ENCODE data around the gene FER.
"Not testable (repeated sequence)": the region's sequence is repeated elsewhere in the genome, so short reads cannot be mapped to it uniquely, and the experiment has no call there.

Gene FER

DNA sequence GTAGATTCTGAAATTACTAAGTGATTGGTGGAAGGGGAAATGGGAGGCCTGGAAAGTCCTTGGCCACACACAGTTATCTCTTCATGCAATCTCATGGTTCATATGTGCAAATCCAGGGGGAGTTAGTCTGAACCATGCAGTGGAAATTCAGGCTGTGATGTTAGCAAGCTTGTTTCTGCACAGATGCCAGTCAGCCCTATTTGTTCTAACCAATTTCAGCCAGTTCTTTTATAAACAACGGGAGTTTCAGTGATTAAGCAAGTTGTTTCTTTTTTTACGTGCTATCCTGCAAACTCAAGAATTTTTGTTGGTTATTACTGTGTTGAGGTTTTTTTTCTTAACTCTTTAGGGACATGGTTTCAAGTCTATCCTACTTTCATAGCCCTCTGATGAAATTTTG is 298.0 kb downstream of the FER start:
- Histone ChIP-seq H3K36me3 (ENCODE audit: low read length) (peaks cover 3% of the 10 kb centered on the region; the same call in 1 of the 2 replicates), H3K4me2 (ENCODE audit: low read depth, low read length, poor library complexity, severe bottlenecking) (no peak overlapping the region), H3K9ac (ENCODE audit: low read length) (no peak overlapping the region), H2AFZ (ENCODE audit: low read depth, low read length, severe bottlenecking) (no peak overlapping the region), H3F3A (ENCODE audit: insufficient read depth) (no peaks in the 10 kb centered on the region), H3K9me3 (ENCODE audit: insufficient read depth, low read length) (no peaks in the 10 kb centered on the region), H3K27me3 (ENCODE audit: low read length) (no peaks in the 10 kb centered on the region), H3K27ac (ENCODE audit: low read depth, low read length) (no peak overlapping the region), H3K4me3 (ENCODE audit: insufficient read depth, low read length, poor library complexity, severe bottlenecking) (no peak overlapping the region), H3K79me2 (ENCODE audit: insufficient read depth, low read length) (no peaks in the 10 kb centered on the region), H4K20me1 (ENCODE audit: low read depth, low read length) (no peaks in the 10 kb centered on the region), H3K9me2 (replicated peaks; ENCODE audit: insufficient read depth, low read length) (no peaks in the 10 kb centered on the region)
- TF ChIP-seq, protein P1, sequence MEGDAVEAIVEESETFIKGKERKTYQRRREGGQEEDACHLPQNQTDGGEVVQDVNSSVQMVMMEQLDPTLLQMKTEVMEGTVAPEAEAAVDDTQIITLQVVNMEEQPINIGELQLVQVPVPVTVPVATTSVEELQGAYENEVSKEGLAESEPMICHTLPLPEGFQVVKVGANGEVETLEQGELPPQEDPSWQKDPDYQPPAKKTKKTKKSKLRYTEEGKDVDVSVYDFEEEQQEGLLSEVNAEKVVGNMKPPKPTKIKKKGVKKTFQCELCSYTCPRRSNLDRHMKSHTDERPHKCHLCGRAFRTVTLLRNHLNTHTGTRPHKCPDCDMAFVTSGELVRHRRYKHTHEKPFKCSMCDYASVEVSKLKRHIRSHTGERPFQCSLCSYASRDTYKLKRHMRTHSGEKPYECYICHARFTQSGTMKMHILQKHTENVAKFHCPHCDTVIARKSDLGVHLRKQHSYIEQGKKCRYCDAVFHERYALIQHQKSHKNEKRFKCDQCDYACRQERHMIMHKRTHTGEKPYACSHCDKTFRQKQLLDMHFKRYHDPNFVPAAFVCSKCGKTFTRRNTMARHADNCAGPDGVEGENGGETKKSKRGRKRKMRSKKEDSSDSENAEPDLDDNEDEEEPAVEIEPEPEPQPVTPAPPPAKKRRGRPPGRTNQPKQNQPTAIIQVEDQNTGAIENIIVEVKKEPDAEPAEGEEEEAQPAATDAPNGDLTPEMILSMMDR (IDR thresholded peaks at IDR 0.05; ENCODE audit: insufficient read depth, low read length, poor library complexity, severe bottlenecking) = no peak
- TF ChIP-seq EZH2phosphoT487 (conservative IDR thresholded peaks at IDR 0.05; ENCODE audit: low read length) = no peak

DNA sequence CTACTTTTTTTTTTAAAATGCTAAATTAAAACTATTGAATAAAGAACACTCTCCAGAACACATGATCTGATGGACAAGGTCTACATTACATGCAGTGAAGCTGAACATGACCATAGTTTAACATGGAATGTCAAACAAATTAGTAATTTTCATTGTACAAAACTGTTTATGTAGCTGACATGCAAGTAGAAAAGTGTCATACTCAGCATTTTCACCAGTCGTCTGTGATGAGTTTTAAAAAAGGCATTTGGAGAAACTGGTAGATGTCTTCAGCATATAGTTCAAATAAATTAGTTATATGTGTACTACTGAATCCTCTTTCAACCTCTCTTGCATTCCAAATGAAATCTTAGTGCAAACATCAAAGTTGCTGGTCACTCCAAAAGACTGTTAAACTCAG is 301.9 kb downstream of the FER start:
- peaks cover 3% of the 10 kb centered on the region; the same call in 1 of the 2 replicates for H3K36me3 ChIP-seq (ENCODE audit: low read length)
- H3K4me2 ChIP-seq (ENCODE audit: low read depth, low read length, poor library complexity, severe bottlenecking) = no peak overlapping the region
- no peaks in the 10 kb centered on the region for H3K79me2 ChIP-seq (ENCODE audit: insufficient read depth, low read length)
- no peak overlapping the region for H3K9ac ChIP-seq (ENCODE audit: low read length)
- no peak overlapping the region for H3K4me3 ChIP-seq (ENCODE audit: insufficient read depth, low read length, poor library complexity, severe bottlenecking)
- no peaks in the 10 kb centered on the region for H3K27me3 ChIP-seq (ENCODE audit: low read length)
- H4K20me1 ChIP-seq (ENCODE audit: low read depth, low read length) = no peaks in the 10 kb centered on the region
- no peak overlapping the region for H2AFZ ChIP-seq (ENCODE audit: low read depth, low read length, severe bottlenecking)
- no peaks in the 10 kb centered on the region for H3K9me2 ChIP-seq (replicated peaks; ENCODE audit: insufficient read depth, low read length)
- H3F3A ChIP-seq (ENCODE audit: insufficient read depth) = no peaks in the 10 kb centered on the region
- TF ChIP-seq, protein P1 (IDR thresholded peaks at IDR 0.05; ENCODE audit: insufficient read depth, low read length, poor library complexity, severe bottlenecking) = no peak
- TF ChIP-seq EZH2phosphoT487 (conservative IDR thresholded peaks at IDR 0.05; ENCODE audit: low read length) = no peak
- no peak overlapping the region for H3K27ac ChIP-seq (ENCODE audit: low read depth, low read length)
- no peaks in the 10 kb centered on the region for H3K9me3 ChIP-seq (ENCODE audit: insufficient read depth, low read length)

DNA sequence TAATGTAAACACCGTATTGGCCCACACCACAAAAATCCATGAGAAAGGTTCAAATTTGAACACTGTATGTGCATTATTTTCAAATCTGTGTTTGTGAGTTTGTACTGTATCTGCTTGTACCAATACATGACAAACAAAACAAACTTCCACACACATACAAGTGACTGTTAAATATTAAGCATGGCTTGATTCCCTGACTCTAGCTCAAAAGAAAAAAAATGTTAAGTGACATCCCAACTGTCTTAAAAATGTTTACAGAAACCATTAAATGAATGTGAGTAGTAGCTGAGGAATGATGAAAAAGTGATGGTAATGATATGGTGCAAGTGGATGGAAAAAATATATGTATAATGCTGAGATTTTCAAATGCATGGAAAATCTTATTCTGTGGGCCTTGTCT is 302.6 kb downstream of the FER start:
- H3K9ac ChIP-seq (ENCODE audit: low read length); H4K20me1 ChIP-seq (ENCODE audit: low read depth, low read length); H3F3A ChIP-seq (ENCODE audit: insufficient read depth); H3K27me3 ChIP-seq (ENCODE audit: low read length); H3K4me3 ChIP-seq (ENCODE audit: insufficient read depth, low read length, poor library complexity, severe bottlenecking); H3K9me2 ChIP-seq (replicated peaks; ENCODE audit: insufficient read depth, low read length); H3K4me2 ChIP-seq (ENCODE audit: low read depth, low read length, poor library complexity, severe bottlenecking); H3K79me2 ChIP-seq (ENCODE audit: insufficient read depth, low read length); H3K27ac ChIP-seq (ENCODE audit: low read depth, low read length); H2AFZ ChIP-seq (ENCODE audit: low read depth, low read length, severe bottlenecking); H3K9me3 ChIP-seq (ENCODE audit: insufficient read depth, low read length); H3K36me3 ChIP-seq (ENCODE audit: low read length): not testable (repeated sequence)

DNA sequence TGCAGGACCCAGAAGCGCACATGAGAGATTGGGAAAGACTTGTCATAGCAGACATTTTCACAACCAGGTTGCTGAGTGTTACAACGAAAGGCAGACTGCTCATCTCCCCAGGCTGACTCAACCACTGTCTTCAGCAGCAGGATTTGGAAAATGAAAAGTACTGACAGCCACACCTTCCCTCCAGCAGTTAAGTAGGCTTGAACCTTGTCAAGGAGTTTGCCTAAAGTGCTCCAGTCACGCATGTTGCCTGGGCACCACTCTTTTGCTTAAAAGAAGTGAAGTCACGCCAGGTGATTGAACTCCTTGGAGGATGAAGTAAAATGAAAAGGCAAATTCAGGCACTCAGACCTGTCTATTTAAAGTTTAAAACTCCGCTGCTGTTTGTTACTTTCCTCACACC is 304.5 kb downstream of the FER start:
- not testable (repeated sequence) for H3K9me3 ChIP-seq (ENCODE audit: insufficient read depth, low read length)

More for the DNA sequence above, 304.5 kb downstream of the FER start:
- not testable (repeated sequence) for H3K9me2 ChIP-seq (replicated peaks; ENCODE audit: insufficient read depth, low read length); H3K4me3 ChIP-seq (ENCODE audit: insufficient read depth, low read length, poor library complexity, severe bottlenecking); H3F3A ChIP-seq (ENCODE audit: insufficient read depth); H3K27me3 ChIP-seq (ENCODE audit: low read length); H3K9ac ChIP-seq (ENCODE audit: low read length); H3K36me3 ChIP-seq (ENCODE audit: low read length); H3K27ac ChIP-seq (ENCODE audit: low read depth, low read length); H2AFZ ChIP-seq (ENCODE audit: low read depth, low read length, severe bottlenecking); H3K79me2 ChIP-seq (ENCODE audit: insufficient read depth, low read length); H4K20me1 ChIP-seq (ENCODE audit: low read depth, low read length); H3K4me2 ChIP-seq (ENCODE audit: low read depth, low read length, poor library complexity, severe bottlenecking)

All from SU-DHL-6 (cell line).